Naive thymus-derived CD8-positive, alpha-beta T cell (primary cell): ENCODE measurements around the gene FNIP2. TPM values are rescaled to one million over a fixed set of nuclear protein-coding genes. Genes with fewer than 3 reads are reported as not detected.
"Not testable (repeated sequence)": the region's sequence is repeated elsewhere in the genome, so short reads cannot be mapped to it uniquely, and the experiment has no call there.

Experiments used
- ATAC-seq, 2 donors: fragments of 150-1000 bp; cut with Tn5 transposase in 1 of 2; sonication (Bioruptor Pico), chemical (Tn5 transposase) in 1 of 2; 1 replicate in 1 of 2; 2 replicates in 1 of 2; pipeline ENCODE4 v1.10.0; 2021; ENCODE audit warnings: mild to moderate bottlenecking in 2 of 2, moderate library complexity in 2 of 2
- POLR2A ChIA-PET: fragments of 350-600 bp; sonication (Branson Sonifier 250); formaldehyde crosslinking; loops from one replicate; lab custom pipeline; 2021; ENCODE audit warnings: antibody characterized with exemption; lab: Charles Lee
- DNase-seq, 10 donors: peaks; one replicate each; pipeline versions ENCODE4 v3.0.0 to v3.0.0-alpha.2; 2020 to 2022
- H3K27ac Mint-ChIP-seq, 10 donors: one replicate each; pipeline ENCODE4 v1.8.0; 2020 to 2022; ENCODE audit warnings: mild to moderate bottlenecking in 10 of 10, mixed read lengths in 10 of 10, moderate library complexity in 4 of 10, inconsistent platforms in 1 of 10
- H3K27me3 Mint-ChIP-seq, 5 donors: one replicate each; pipeline ENCODE4 v1.8.0; 2021 to 2022; ENCODE audit warnings: mixed read lengths in 5 of 5
- H3K36me3 Mint-ChIP-seq, 3 donors: one replicate each; pipeline ENCODE4 v1.8.0; 2020 to 2022; ENCODE audit warnings: mixed read lengths in 3 of 3, mild to moderate bottlenecking in 2 of 3, inconsistent platforms in 1 of 3
- H3K4me1 Mint-ChIP-seq, 4 donors: one replicate each; pipeline ENCODE4 v1.8.0; 2021 to 2022; ENCODE audit warnings: mixed read lengths in 4 of 4
- H3K4me3 Mint-ChIP-seq, 10 donors: one replicate each; pipeline ENCODE4 v1.8.0; 2020 to 2022; ENCODE audit warnings: mild to moderate bottlenecking in 10 of 10, mixed read lengths in 10 of 10, moderate library complexity in 6 of 10, inconsistent platforms in 1 of 10
- H3K9me3 Mint-ChIP-seq, 9 donors: one replicate each; pipeline ENCODE4 v1.8.0; 2020 to 2022; ENCODE audit warnings: mixed read lengths in 9 of 9, mild to moderate bottlenecking in 3 of 9, inconsistent platforms in 1 of 9, moderate library complexity in 1 of 9
- polyA plus RNA-seq, 3 donors: library from polyadenylated mRNA; unstranded; fragments of 300-500 nt; fragmentation: Illumina TruSeq; gene quantifications; one replicate each; pipeline ENCODE4 v1.2.3, GENCODE V29; 2021
- total RNA-seq, 8 experiments: library from RNA in 2 of 8; stranded (reverse) in 2 of 8; gene quantifications; one replicate each; pipeline ENCODE4 v1.2.3 and lab custom pipeline; 2021 to 2026

FNIP2 gene
- total and polyA plus RNA-seq, 5 experiments from 2014 or later, result 2.5 to 10.1 (median 6.7) TPM

- H3K4me1 Mint-ChIP-seq, result peaks cover 20 to 60% (median 42%) of the 10 kb centered on the region in 4 donors
Observed at GRCh38 chr4:158782551-158783360, 13.9 kb downstream of the FNIP2 start.

GRCh38 chr4:158783785-158784184 is 15.0 kb downstream of the FNIP2 start:
- no peaks in the 10 kb centered on the region for H3K9me3 Mint-ChIP-seq
- no peaks in the 10 kb centered on the region for H3K36me3 Mint-ChIP-seq
- POLR2A ChIA-PET, result no interaction called here
- no peak overlapping the region for H3K4me3 Mint-ChIP-seq
- H3K27me3 Mint-ChIP-seq, result peaks cover 0 to 7% (median 0%) of the 10 kb centered on the region in 5 donors
- ATAC-seq (no peak), DNase-seq (no peak)
- H3K27ac Mint-ChIP-seq, result peak overlapping the region in 1 of 10 donors; percentile 29
- H3K4me1 Mint-ChIP-seq, result peaks cover 20 to 61% (median 40%) of the 10 kb centered on the region in 4 donors

More at GRCh38 chr4:158782551-158783360, 13.9 kb downstream of the FNIP2 start:
- Mint-ChIP-seq H3K9me3 (no peaks in the 10 kb centered on the region), H3K36me3 (no peaks in the 10 kb centered on the region), H3K27ac (peak overlapping the region in 1 of 10 donors; percentile 25), H3K27me3 (peaks cover 0 to 9% (median 0%) of the 10 kb centered on the region in 5 donors), H3K4me3 (no peak overlapping the region)
- POLR2A ChIA-PET, result interaction anchor here (0.6 kb wide), 1 partner anchor 59 kb away, joined by 3 read pairs; no protein-coding TSS in a partner anchor
- no peak for DNase-seq
- no peak for ATAC-seq

GRCh38 chr4:158785718-158786117 is 16.9 kb downstream of the FNIP2 start:
- Mint-ChIP-seq H3K36me3 (peaks cover 0 to under 1% (median 0%) of the 10 kb centered on the region in 3 donors), H3K9me3 (no peaks in the 10 kb centered on the region)
- POLR2A ChIA-PET, result no interaction called here

GRCh38 chr4:158786121-158786601 is 17.3 kb downstream of the FNIP2 start:
- DNase-seq, result no peak
- H3K4me3 Mint-ChIP-seq, result no peak overlapping the region
- peaks cover 0 to 3% (median 2%) of the 10 kb centered on the region in 3 donors for H3K36me3 Mint-ChIP-seq
- H3K4me1 Mint-ChIP-seq, result peaks cover 21 to 59% (median 35%) of the 10 kb centered on the region in 4 donors
- H3K27me3 Mint-ChIP-seq, result peaks cover 0 to 5% (median 0%) of the 10 kb centered on the region in 5 donors
- no peak overlapping the region for H3K27ac Mint-ChIP-seq
- H3K9me3 Mint-ChIP-seq, result no peaks in the 10 kb centered on the region
- POLR2A ChIA-PET, result no interaction called here
- ATAC-seq, result no peak

More at GRCh38 chr4:158785718-158786117, 16.9 kb downstream of the FNIP2 start:
- ATAC-seq, result no peak
- Mint-ChIP-seq H3K4me3 (no peak overlapping the region), H3K4me1 (peaks cover 19 to 56% (median 37%) of the 10 kb centered on the region in 4 donors), H3K27ac (no peak overlapping the region), H3K27me3 (peaks cover 0 to 5% (median 0%) of the 10 kb centered on the region in 5 donors)
- DNase-seq, result no peak

GRCh38 chr4:158786955-158787354 is 18.1 kb downstream of the FNIP2 start:
- POLR2A ChIA-PET, result no interaction called here
- no peak for ATAC-seq

GRCh38 chr4:158787709-158788475 is 19.1 kb downstream of the FNIP2 start:
- Mint-ChIP-seq H3K27me3 (peaks cover 0 to 7% (median 0%) of the 10 kb centered on the region in 5 donors), H3K9me3 (no peaks in the 10 kb centered on the region), H3K4me3 (no peak overlapping the region), H3K27ac (no peak overlapping the region), H3K36me3 (peaks cover 0 to 3% (median 2%) of the 10 kb centered on the region in 3 donors), H3K4me1 (peaks cover 20 to 51% (median 28%) of the 10 kb centered on the region in 4 donors)
- ATAC-seq (no peak), DNase-seq (no peak)
- POLR2A ChIA-PET, result no interaction called here

More at GRCh38 chr4:158786955-158787354, 18.1 kb downstream of the FNIP2 start:
- Mint-ChIP-seq H3K36me3 (peaks cover 0 to 3% (median 2%) of the 10 kb centered on the region in 3 donors), H3K9me3 (no peaks in the 10 kb centered on the region), H3K27ac (no peak overlapping the region), H3K4me1 (peaks cover 22 to 60% (median 34%) of the 10 kb centered on the region in 4 donors), H3K4me3 (no peak overlapping the region), H3K27me3 (peaks cover 0 to 7% (median 0%) of the 10 kb centered on the region in 5 donors)
- DNase-seq, result no peak

GRCh38 chr4:158788516-158788915 is 19.7 kb downstream of the FNIP2 start:
- Mint-ChIP-seq H3K4me3 (no peak overlapping the region), H3K9me3 (no peaks in the 10 kb centered on the region), H3K27ac (no peak overlapping the region), H3K36me3 (peaks cover 0 to 3% (median 2%) of the 10 kb centered on the region in 3 donors), H3K4me1 (peaks cover 18 to 47% (median 26%) of the 10 kb centered on the region in 4 donors), H3K27me3 (peaks cover 0 to 7% (median 0%) of the 10 kb centered on the region in 5 donors)
- POLR2A ChIA-PET, result no interaction called here
- DNase-seq, result no peak
- ATAC-seq, result no peak

- no peak overlapping the region for H3K27ac Mint-ChIP-seq
- H3K4me1 Mint-ChIP-seq, result peaks cover 14 to 37% (median 21%) of the 10 kb centered on the region in 4 donors
- no peak overlapping the region for H3K4me3 Mint-ChIP-seq
- H3K36me3 Mint-ChIP-seq, result peaks cover 0 to 3% (median 2%) of the 10 kb centered on the region in 3 donors
- no peaks in the 10 kb centered on the region for H3K9me3 Mint-ChIP-seq
- H3K27me3 Mint-ChIP-seq, result peaks cover 0 to 7% (median 0%) of the 10 kb centered on the region in 5 donors
- ATAC-seq (no peak), DNase-seq (no peak)
- POLR2A ChIA-PET, result no interaction called here
Observed at GRCh38 chr4:158789853-158790252, 21.0 kb downstream of the FNIP2 start.

- Mint-ChIP-seq H3K27ac (peak overlapping the region in 1 of 10 donors; percentile 16), H3K36me3 (peaks cover 0 to 3% (median 2%) of the 10 kb centered on the region in 3 donors), H3K4me1 (peaks cover 13 to 17% (median 16%) of the 10 kb centered on the region in 4 donors), H3K4me3 (no peak overlapping the region), H3K27me3 (peaks cover 0 to 2% (median 0%) of the 10 kb centered on the region in 5 donors), H3K9me3 (no peaks in the 10 kb centered on the region)
- POLR2A ChIA-PET, result no interaction called here
- ATAC-seq (no peak), DNase-seq (no peak)
Observed at GRCh38 chr4:158793021-158793420, 24.2 kb downstream of the FNIP2 start.

- POLR2A ChIA-PET, H3K9me3 Mint-ChIP-seq, H3K27me3 Mint-ChIP-seq, DNase-seq, ATAC-seq, H3K4me3 Mint-ChIP-seq, H3K36me3 Mint-ChIP-seq: not testable (repeated sequence)
- peaks cover 13 to 17% (median 14%) of the 10 kb centered on the region in 4 donors for H3K4me1 Mint-ChIP-seq
- peak overlapping the region in 1 of 10 donors; percentile 16 for H3K27ac Mint-ChIP-seq
Observed at GRCh38 chr4:158793430-158793829, 24.6 kb downstream of the FNIP2 start.

- ATAC-seq, result no peak
- peaks cover 8 to 17% (median 15%) of the 10 kb centered on the region in 4 donors for H3K4me1 Mint-ChIP-seq
- no peak for DNase-seq
- peaks cover 0 to 4% (median 0%) of the 10 kb centered on the region in 5 donors for H3K27me3 Mint-ChIP-seq
- no peak overlapping the region for H3K4me3 Mint-ChIP-seq
- H3K27ac Mint-ChIP-seq, result no peak overlapping the region
- POLR2A ChIA-PET, result no interaction called here
- no peaks in the 10 kb centered on the region for H3K36me3 Mint-ChIP-seq
- no peaks in the 10 kb centered on the region for H3K9me3 Mint-ChIP-seq
Observed at GRCh38 chr4:158796370-158797140, 27.7 kb downstream of the FNIP2 start.

- POLR2A ChIA-PET, result no interaction called here
- Mint-ChIP-seq H3K4me3 (no peak overlapping the region), H3K36me3 (no peaks in the 10 kb centered on the region), H3K4me1 (peaks cover 7 to 17% (median 9%) of the 10 kb centered on the region in 4 donors), H3K27me3 (peaks cover 0 to 2% (median 0%) of the 10 kb centered on the region in 5 donors), H3K9me3 (no peaks in the 10 kb centered on the region), H3K27ac (peak overlapping the region in 2 of 10 donors; percentile 24 to 54)
- ATAC-seq (no peak), DNase-seq (no peak)
Observed at GRCh38 chr4:158798062-158798461, 29.2 kb downstream of the FNIP2 start.
